GM18526 (cell line): Measurements from ENCODE around the gene OGFOD3.

ENCODE experiments used
- POLR2A ChIP-seq: IDR thresholded peaks from 3 replicates; pipeline ENCODE4 v1.6.1; 2011; ENCODE audit not compliant: insufficient read length; ENCODE audit errors: extremely low read depth

Gene OGFOD3

GRCh38 chr17:82378741-82379021, 39.7 kb downstream of the OGFOD3 start:
- TF ChIP-seq POLR2A: no peak

- TF ChIP-seq POLR2A: no peak
Measured at GRCh38 chr17:82377924-82378740, 40.3 kb downstream of the OGFOD3 start.

DNA sequence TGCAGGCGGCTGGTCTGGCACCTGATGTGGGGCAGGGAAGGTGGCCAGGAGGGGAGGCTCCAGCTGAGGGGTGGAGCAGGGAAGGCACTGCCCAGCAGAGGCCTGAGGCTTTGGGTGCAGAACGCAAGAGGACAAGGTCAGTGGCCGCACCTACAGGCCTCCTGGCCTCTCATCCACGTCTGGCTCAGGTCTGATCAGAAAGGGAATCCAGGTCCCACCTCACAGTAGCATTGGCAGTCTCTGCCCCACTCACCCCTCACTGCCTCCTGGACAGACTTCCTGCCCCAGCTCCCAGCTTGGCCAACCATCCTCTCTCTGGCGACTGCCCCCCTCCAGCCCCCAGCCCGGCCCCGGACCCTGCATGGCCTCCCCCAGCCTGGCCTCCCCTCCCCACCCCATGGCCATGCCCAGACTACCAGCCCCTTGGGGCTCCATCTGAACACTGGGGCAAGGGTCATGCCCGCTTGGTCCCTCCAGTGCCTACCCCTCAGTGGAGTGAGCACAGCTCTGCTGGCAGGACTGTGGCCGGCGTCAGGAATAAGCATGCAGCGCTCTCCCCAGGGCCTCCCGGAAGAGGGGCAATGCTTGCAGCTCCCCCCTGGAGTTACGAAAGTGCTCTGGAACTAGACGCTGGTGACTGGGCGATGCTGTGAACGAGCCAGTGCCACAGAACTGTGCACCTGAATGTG, 42.2 kb downstream of the OGFOD3 start:
- TF ChIP-seq POLR2A: no peak

DNA sequence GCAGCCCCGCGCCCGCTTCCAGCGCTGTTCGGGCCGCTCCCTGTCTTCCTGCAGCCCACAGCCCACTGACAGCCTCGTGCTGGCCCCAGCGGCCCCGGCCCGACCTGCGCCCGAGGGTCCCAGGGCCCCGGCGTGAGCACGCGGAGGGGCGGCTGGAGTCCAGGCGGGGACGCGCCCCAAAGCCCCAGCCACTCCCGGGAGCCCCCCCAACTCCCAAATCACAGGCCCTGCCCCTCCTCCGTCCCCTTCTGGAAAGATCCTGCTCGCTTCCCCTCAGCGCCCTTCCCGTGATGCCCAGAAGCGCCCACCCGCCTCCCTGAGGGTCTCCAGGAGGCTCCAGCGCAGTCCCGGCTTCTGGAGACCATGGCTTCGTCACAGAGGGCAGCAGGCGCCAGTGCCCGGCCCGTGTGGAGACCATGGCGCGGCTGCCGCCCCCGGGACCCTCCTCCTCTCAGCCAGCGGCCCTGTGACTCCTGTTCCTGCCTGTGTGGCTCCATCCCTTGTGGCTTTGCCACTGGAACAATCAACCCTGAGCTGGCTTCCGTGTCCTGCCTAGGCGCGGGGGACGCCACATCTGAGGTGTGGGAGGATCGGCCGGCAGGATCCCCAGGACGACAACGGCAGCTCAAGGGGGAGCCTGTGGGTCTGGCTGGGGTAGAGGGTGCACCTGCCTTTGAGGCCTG, 42.9 kb downstream of the OGFOD3 start:
- TF ChIP-seq POLR2A: no peak

GRCh38 chr17:82374626-82375331, 43.6 kb downstream of the OGFOD3 start:
- no peak for TF ChIP-seq POLR2A

- TF ChIP-seq POLR2A: no peak
Measured at GRCh38 chr17:82373731-82374625, 44.4 kb downstream of the OGFOD3 start.

DNA sequence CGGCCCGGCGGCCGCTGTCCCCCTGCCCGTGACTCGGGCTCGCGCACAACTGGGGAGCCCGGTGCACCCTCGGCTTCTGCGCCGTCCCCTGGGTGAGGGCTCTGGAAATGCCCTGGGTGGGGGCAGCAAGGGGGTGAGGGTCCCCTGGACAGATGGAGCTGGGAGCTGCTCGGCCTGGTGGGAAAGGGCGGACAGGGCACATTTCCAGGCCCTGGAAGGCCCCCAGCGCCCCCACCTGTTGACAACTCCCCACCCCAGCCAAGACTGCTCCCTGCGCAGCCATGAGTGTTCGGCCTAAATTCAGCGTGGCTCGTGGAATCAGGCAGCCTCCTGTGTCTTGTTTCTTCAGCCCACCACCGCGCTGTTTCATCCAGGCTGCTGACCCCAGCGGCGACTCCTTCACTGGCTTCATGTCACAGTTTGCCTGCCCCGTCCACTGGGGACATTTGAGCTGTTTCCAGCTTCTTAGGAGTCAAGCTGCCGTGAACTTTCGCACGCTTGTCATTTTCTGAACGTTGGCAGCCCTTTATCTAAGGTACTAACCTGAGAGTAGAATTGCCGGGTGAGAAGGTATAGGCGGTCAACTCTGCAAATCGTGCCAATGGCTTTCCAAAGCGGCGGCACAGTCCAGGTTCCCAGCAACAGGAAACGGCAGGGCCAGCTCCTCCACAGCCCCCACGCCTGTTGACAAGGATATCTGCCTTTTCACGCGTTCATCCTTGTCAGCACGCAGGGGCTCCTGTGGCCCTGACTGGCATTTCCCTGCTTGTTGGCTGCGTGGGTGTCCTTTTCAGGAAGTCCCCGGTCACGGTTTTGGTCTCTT, 45.9 kb downstream of the OGFOD3 start:
- no peak for TF ChIP-seq POLR2A

- no peak for TF ChIP-seq POLR2A
Measured at GRCh38 chr17:82371333-82372248, 46.8 kb downstream of the OGFOD3 start, which contains the start of gene UTS2R. TSS of gene UTS2R (plus strand) at chr17:82371765. CDS start at chr17:82374325, 2,560 bp downstream.

DNA sequence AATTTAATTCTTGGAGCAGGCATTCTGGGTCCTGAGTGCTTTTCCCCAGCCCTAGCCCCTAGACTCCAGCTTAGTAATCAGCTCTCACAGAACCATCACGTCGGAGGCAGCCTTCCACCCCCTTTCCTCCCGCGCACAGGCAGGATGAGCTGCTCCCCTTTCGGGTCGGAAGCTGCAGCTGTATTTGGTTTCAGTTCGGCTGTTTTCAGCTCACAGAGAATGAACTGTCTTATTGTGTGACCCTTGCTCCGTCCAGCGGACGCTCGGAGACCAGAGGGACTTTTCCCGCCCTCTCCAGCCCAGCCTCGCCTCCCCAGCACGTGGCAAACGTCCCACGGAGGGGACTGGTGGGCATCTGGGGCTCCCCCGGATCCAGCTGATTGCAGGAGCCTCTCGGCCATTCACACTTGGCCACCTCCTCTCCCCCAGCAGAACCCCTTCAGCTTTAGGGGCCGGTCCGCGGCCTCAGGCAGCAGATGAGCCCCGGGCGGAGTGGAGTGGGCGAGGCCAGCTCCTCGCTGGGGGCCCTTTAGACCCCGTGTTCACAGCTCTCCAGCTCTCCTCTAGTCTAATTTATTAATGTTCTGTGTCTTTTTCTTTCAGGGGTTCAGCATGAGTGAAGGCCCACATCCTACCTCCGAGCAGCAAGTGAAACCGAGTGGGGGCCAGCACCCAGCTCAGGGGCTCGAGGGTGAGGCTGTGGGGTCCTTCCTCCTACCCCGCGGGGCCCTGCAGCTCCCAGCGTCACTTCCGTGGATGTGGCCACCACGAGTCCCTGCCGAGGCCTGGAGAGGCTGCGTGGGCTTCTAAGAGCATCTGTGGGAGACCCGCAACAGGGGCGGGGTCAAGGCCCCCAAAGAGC, 47.7 kb downstream of the OGFOD3 start:
- no peak for TF ChIP-seq POLR2A

DNA sequence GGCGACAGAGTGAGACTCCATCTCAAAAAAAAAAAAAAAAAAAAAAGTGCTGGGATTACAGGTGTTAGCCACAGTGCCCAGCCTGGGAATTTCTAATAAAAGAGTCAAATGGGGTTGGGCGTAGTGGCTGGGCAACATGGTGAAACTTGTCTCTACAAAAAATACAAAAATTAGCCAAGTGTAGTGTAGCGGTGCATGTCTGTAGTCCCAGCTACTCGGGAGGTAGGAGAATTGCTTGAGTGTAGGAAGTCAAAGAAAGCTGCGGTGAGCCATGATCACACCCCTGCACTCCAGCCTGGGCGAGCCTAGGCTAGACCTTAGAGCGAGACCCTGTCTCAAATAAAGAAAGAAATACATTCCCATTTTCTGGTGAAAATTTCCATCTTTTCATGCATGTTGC, 49.2 kb downstream of the OGFOD3 start:
- no peak for TF ChIP-seq POLR2A

- TF ChIP-seq POLR2A: no peak
Measured at GRCh38 chr17:82367724-82368524, 50.5 kb downstream of the OGFOD3 start.
